HPDE6-E6E7 (cell line): ENCODE results near the gene MAP2K5.

Experiments
- DNase-seq: peaks from one replicate; pipeline ENCODE4 v3.0.0; 2011; ENCODE audit warnings: missing footprints; ENCODE audit errors: extremely low spot score

The MAP2K5 gene

DNA sequence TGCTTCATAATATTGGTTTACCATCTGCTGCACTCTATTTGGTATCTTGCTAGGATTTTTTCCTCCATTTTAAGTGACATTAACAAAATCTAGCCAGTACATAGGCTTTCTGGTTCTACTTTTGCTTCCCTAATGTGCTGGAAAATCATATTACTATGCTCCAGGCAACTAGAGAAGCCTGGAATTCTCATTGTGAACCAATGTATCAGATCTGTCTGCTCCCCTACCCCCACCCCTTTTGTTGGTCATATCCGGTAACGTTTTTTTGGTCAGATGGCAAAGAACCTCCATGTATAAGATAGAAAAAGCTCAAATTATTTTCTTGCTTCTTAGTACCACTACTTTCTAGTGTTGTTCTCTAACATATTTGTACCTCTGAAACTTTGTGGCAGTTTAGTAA, 17.1 kb downstream of the MAP2K5 start:
- no peak for DNase-seq

DNA sequence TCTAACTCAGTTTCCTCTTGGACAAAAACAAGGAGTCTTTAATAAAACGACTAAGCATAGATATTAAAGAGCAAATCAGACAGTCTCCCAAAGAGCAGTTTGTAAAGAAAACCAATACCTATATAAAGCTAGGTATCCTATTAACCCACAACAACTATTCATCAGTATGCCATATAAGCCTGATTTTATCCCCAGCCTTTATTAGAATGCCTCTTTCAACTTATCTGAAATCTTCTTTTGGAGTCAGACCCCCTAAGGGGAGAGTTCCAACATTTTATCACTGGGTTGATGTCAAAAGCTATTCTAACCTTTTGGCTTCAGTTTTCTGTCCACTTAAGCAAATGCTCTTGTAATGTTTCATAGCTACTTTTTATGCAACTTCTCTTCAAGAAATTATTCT, 17.8 kb downstream of the MAP2K5 start:
- DNase-seq, result no peak

- no peak for DNase-seq
These were observed 20.6 kb downstream of the MAP2K5 start for GRCh38 chr15:67563092-67563491.

- no peak for DNase-seq
These were observed 21.8 kb downstream of the MAP2K5 start for GRCh38 chr15:67564021-67564967.

GRCh38 chr15:67564968-67565345, 22.5 kb downstream of the MAP2K5 start:
- no peak for DNase-seq

GRCh38 chr15:67569668-67570067, 27.2 kb downstream of the MAP2K5 start:
- no peak for DNase-seq

DNA sequence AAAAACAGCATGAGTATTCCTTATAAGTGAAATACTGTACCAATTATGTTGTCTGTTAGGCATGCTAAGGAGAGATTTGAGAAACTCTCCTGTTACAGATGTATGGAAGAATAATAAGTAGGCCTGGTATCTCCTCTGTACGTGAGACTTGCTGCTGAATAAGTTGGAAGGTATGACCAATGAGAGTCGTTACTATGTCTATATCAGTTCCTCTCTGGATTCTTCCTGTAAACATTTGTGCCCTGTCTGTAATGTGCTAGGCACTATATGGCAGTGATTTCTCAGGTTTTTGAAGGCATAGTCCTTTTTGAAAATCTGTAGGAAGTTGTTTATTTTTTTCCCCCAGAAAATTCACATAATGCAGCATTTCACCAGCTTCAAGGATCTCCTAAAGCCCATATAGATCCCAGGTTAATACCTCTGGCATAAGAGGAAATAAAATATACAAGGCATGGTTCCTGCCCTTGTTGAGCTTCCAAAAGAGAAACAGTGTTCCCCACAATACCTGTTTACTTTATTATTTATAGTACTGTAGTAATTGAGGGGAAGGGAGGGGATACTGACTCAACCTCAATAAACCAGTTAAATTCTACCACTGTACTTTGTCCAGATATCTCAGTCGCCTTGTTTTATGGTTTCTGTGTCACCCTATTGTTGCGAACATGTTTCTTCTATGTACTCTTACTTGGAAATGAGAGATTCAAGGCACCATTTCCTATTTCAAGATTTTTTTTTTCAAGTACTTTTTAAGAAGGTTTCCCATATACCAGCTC, 28.6 kb downstream of the MAP2K5 start:
- DNase-seq, result no peak

GRCh38 chr15:67571648-67572415, 29.3 kb downstream of the MAP2K5 start:
- DNase-seq, result no peak

GRCh38 chr15:67573194-67573593, 30.7 kb downstream of the MAP2K5 start:
- DNase-seq, result no peak

GRCh38 chr15:67575039-67575502, 32.6 kb downstream of the MAP2K5 start:
- no peak for DNase-seq

GRCh38 chr15:67578020-67578600, 35.6 kb downstream of the MAP2K5 start:
- DNase-seq, result no peak

GRCh38 chr15:67579164-67579563, 36.7 kb downstream of the MAP2K5 start:
- DNase-seq, result no peak

GRCh38 chr15:67579967-67580366, 37.5 kb downstream of the MAP2K5 start:
- no peak for DNase-seq

- no peak for DNase-seq
These were observed 41.7 kb downstream of the MAP2K5 start for GRCh38 chr15:67584157-67584556.

DNA sequence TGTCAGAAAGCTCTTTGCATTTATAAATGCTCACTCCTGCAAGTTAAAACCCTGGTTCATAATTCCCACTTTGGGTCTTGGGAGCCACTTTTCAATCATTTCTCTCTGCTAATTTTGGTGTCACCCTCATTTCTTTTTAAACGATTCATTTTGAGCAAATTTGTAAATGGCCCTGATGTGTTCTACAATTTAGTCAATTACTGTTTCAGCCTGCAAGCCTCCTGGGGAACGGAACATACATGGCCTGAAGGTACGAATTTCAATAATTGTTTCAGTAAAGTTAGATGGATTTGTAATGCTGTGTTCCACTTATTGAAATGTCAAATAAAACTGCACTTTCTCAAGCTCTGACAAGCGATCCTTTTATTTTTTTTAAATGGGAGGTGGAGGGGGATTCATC, 43.2 kb downstream of the MAP2K5 start:
- no peak for DNase-seq

DNA sequence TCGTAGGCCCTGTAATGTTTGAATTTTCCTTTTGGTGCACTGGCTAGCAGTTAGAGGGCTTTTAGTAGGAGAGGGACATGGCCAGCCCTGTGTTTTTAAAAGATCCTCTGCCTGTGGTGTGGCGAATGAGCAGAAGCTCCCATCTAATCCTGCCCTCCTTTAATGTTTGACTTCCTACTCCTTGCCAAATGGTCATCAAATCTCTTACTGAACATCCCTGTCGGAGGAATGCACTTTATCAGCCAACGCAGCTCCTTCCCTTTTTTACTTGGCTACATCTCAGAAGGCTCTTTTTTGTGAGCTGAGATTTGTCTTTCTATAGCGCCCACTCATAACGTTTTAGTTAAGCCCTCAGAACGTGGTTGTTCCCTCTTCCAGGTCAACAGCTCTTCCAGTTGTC, 44.8 kb downstream of the MAP2K5 start:
- DNase-seq, result no peak

DNA sequence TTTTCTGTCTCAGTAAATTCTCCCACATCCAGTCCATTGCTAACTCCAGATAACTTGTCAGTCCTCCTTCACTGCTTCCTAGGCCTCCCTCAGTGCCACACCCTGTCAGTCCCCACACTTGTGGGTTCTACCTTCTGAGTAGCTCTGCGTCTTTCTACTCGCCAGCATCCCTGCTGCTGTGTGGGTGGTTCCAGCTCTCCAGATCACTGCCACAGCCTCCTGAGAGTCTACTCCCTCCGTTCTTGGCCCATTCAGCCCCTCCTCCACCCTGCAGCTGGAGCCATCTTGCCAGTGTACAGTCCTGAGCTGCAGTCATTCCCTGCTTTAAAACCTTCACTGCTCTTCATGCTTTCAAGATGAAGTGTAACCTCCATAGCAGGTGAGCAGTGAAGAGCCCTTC, 45.3 kb downstream of the MAP2K5 start:
- no peak for DNase-seq

GRCh38 chr15:67590191-67590590, 47.7 kb downstream of the MAP2K5 start:
- no peak for DNase-seq

- no peak for DNase-seq
These were observed 49.7 kb downstream of the MAP2K5 start for GRCh38 chr15:67592245-67592644.

- no peak for DNase-seq
These were observed 51.1 kb downstream of the MAP2K5 start for GRCh38 chr15:67593562-67593961.

DNA sequence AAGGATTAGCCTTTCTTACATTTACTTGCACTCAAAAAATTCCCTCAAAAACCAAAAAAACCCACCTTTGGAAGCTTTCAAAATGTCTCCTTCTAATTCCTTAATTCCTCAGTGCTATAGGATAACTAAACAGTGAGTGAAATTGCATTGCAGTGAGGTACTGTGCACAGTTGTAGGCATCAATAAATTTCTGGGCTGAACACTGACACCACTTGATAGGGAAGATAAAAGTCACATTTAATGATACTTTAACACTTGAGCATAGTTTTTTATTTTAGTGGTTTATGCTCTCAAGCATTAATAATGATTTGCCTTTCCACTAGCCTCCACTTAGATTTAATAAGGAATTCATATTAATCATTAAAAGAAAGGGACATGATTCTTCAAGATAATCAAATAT, 52.3 kb downstream of the MAP2K5 start:
- no peak for DNase-seq

DNA sequence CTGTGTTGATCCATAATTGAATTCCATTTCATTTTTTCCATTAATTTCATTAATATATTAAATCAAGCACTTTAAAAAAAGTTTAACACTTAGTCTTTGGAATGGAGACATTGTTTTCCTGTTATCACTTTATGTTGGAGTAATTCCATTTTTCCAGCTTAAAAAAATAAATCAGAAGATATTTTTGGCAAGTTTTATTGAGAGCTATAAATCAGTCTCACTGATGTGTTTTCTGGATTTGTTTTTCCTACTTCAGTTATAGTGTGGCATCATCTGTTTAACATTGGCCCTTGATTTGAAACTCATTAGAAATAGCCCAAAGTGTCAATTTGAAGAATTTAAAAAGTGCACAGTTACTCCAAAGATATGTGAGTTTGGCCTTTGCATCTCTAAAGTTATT, 53.1 kb downstream of the MAP2K5 start:
- no peak for DNase-seq
